Fibroblast of villous mesenchyme (primary cell): ENCODE results near the gene DDRGK1. TPM values are rescaled to one million over a fixed set of nuclear protein-coding genes. Genes with fewer than 3 reads are reported as not detected.

Source experiments
- DNase-seq: peaks from one replicate; pipeline ENCODE4 v3.0.0-alpha.2; 2010; ENCODE audit warnings: low read depth
- H3K4me3 ChIP-seq: 2 replicates; pipeline ENCODE4 v1.5.1; 2011; ENCODE audit warnings: low read depth, mild to moderate bottlenecking, low read length
- total RNA-seq: library from RNA; depleted of rRNA; stranded (reverse); fragments of >200 nt; gene quantifications from 2 replicates; pipeline ENCODE4 v1.2.3, GENCODE V29; 2012
- TF ChIP-seq, protein P1 (sequence below): IDR thresholded peaks from 2 replicates; pipeline ENCODE4 v1.5.1; 2012; ENCODE audit warnings: low read depth, mild to moderate bottlenecking, low read length; ENCODE audit not compliant: insufficient read depth

Gene DDRGK1
- total RNA-seq, 1 donor, result 21.6 TPM

DNA sequence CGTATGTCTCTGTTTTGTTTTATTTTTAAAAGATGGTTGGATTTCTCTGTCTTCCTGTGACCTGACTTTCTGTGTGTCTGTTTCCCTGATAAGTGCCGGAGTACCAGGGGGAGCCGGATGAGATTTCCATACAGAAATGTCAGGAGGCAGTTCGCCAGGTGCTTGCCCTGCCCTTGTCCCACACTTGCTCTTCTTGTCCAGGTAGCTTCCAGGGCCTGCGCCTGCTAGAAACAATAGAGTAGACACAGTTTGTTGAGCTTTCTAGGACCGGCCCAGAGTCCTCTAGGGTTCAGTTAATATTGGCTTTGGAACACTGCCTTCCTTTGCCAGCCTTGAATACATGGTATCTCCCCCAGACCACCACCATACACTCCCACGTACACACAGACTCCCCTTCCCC is 8.7 kb upstream of the DDRGK1 start:
- H3K4me3 ChIP-seq, result no peak overlapping the region
- TF ChIP-seq, protein P1, sequence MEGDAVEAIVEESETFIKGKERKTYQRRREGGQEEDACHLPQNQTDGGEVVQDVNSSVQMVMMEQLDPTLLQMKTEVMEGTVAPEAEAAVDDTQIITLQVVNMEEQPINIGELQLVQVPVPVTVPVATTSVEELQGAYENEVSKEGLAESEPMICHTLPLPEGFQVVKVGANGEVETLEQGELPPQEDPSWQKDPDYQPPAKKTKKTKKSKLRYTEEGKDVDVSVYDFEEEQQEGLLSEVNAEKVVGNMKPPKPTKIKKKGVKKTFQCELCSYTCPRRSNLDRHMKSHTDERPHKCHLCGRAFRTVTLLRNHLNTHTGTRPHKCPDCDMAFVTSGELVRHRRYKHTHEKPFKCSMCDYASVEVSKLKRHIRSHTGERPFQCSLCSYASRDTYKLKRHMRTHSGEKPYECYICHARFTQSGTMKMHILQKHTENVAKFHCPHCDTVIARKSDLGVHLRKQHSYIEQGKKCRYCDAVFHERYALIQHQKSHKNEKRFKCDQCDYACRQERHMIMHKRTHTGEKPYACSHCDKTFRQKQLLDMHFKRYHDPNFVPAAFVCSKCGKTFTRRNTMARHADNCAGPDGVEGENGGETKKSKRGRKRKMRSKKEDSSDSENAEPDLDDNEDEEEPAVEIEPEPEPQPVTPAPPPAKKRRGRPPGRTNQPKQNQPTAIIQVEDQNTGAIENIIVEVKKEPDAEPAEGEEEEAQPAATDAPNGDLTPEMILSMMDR, result no peak
- DNase-seq, result no peak

DNA sequence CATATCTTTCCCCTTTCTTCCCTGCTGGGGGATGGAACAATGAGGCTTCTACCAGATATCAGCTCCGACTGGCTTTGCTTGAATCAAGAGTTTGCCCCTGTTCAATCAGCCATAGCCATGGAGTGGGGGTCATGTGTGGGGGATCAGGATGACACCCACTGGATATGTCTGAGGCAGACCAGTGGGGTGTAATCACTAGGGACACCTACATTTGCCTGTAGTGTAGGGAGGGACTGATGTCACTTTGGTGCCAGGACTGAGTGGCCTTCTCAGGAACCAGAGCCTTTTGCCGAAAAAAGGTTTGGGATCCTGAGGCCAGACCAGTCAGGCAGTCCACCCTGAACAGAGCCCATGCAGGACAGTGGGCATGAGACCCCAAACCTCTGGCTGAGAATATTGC is 5.9 kb upstream of the DDRGK1 start:
- no peak for DNase-seq
- H3K4me3 ChIP-seq, result peak overlapping the region; percentile 98
- TF ChIP-seq, protein P1, result no peak

DNA sequence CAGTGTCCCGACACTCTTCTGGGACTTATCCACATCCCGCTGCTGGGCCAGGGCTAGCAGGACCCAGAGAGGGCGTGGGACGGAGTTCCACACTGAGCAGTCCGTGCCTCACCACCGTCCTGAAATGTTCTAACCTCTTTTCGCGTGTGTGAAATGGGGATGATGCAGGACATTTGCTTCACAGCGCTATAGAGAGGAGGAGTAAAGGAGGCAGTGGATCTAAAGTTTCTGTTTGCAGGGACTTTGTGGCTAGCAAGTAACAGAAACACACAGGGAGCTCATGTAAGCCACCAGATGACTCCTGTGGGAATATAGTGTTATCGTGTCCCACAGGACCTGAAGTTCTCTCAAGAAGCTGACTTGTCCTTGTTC is 5.5 kb upstream of the DDRGK1 start:
- H3K4me3 ChIP-seq, result peak overlapping the region; percentile 98
- TF ChIP-seq, protein P1, result no peak
- peak; percentile 16 for DNase-seq

- DNase-seq, result peak; percentile 34
Measured at GRCh38 chr20:3209257-3209945, 4.9 kb upstream of the DDRGK1 start, which contains the start of gene ITPA. Gene ITPA, plus strand, starts transcription at chr20:3209498. Its CDS starts 54 bp downstream, at chr20:3209552.

GRCh38 chr20:3208786-3209256 is 4.3 kb upstream of the DDRGK1 start:
- DNase-seq, result peak; percentile 3
- peak overlapping the region; percentile 98 for H3K4me3 ChIP-seq
- TF ChIP-seq, protein P1, result no peak

More at GRCh38 chr20:3209257-3209945, 4.9 kb upstream of the DDRGK1 start, which contains the start of gene ITPA:
- peak within 1 kb of the TSS; percentile 98 for H3K4me3 ChIP-seq
- TF ChIP-seq, protein P1, result no peak

DNA sequence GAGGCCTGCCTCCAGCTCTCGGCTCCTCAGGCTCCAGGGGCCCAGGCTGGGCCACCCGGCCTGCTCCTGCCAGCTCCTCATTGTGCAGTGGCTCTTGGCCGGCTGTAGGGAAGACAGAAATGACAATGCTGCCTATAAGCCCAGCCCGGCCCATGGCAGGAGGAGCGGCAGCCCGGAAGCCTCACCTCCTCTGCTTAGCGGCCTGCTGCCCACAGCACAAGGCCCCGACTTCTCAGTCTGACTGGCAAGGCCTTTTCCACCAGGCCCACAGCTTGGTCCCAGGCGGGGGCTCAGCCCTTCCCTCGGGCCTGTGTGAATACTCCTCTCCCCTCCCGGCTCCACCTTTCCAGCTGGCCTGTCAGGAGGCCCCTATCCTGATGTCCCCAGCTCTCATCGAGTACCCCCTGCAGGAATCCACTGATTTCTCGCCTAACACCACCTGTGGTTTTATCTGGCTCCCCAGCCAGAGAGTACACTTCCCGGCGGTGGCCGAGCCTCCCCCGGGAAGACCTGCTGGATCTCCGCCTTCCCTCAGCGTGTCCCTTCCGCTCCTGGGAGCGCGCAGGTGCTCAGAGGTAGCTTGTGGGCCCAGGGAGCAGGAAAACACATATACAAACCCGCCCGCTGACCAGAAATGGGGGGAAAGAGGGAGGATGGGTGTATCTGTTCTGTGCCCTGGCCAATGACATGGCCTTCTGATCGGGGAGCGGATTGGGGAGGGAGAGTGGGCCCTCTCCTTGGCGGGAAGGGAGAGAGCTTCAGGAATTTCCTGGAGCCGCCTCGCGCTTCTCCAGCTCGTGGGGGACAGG is 963 bp downstream of the DDRGK1 start:
- TF ChIP-seq, protein P1, result no peak
- peak; percentile 6 for DNase-seq
- peak overlapping the region; percentile 98 for H3K4me3 ChIP-seq
